HepG2 (cell line): Measurements from ENCODE around the gene SULT2A1. TPM values are rescaled to one million over a fixed set of nuclear protein-coding genes. Genes with fewer than 3 reads are reported as not detected.

Source experiments
- ATAC-seq: fragments of 200-7000 bp; cut with Tn5 transposase; 3 replicates; pipeline ENCODE4 v1.9.1; 2020; ENCODE audit warnings: mild to moderate bottlenecking, moderate library complexity
- BruUV-seq: library from RNA; stranded (reverse); fragments of 400-500 nt; replicated peaks from 2 replicates; lab custom pipeline; 2021; lab: Mats Ljungman, UMichigan
- CTCF ChIA-PET: fragments of 300-600 bp; formaldehyde crosslinking; extraction: SDS; loops from one replicate; lab custom pipeline; 2021; ENCODE audit warnings: low total read pairs, inconsistent platforms, low intra/inter-chr PET ratio; lab: Yijun Ruan, JAX
- POLR2A ChIA-PET: fragments of 350-600 bp; sonication (Branson Sonifier 250); formaldehyde crosslinking; loops from one replicate; lab custom pipeline; 2020; ENCODE audit warnings: antibody characterized with exemption, inconsistent platforms; lab: Yijun Ruan, JAX
- DNase-seq: peaks from one replicate; pipeline ENCODE4 v3.0.0-alpha.2; 2015; ENCODE audit warnings: low spot score
- FAIRE-seq: peaks from 3 replicates; lab custom pipeline; 2011; peaks lifted over from hg19 to GRCh38; lab: Jason Lieb, UNC
- H2AFZ ChIP-seq: one replicate; pipeline ENCODE4 v1.6.1; 2011; ENCODE audit warnings: low read length, inconsistent platforms
- H3K27ac ChIP-seq: fragments of 300-600 bp; 3 replicates; pipeline ENCODE4 v1.8.0; 2011; ENCODE audit warnings: mixed run types, mild to moderate bottlenecking, mixed read lengths, low read length, inconsistent platforms; ENCODE audit not compliant: insufficient read depth; ENCODE audit errors: extremely low read length
- H3K27me3 ChIP-seq, 2 experiments: fragments of 200-600 bp in 1 of 2; 2 replicates in 1 of 2; 3 replicates in 1 of 2; pipeline versions ENCODE4 v1.6.0 to v1.8.0; 2011; ENCODE audit warnings: low read length in 2 of 2, mild to moderate bottlenecking in 2 of 2, moderate library complexity in 2 of 2, inconsistent platforms in 1 of 2; ENCODE audit not compliant: insufficient read depth in 2 of 2, control insufficient read depth in 1 of 2
- H3K36me3 ChIP-seq, 2 experiments: fragments of 200-600 bp in 1 of 2; replicated peaks in 1 of 2; 2 replicates in 1 of 2; 3 replicates in 1 of 2; pipeline versions ENCODE4 v1.5.1 to v1.8.0; 2011; ENCODE audit warnings: low read length in 2 of 2, inconsistent platforms in 1 of 2; ENCODE audit not compliant: insufficient read depth in 2 of 2, control insufficient read depth in 1 of 2
- H3K4me1 ChIP-seq: 2 replicates; pipeline ENCODE4 v1.5.1; 2012; ENCODE audit warnings: low read length, inconsistent platforms; ENCODE audit not compliant: insufficient read depth
- H3K4me2 ChIP-seq: 2 replicates; pipeline ENCODE4 v1.6.0; 2011; ENCODE audit warnings: low read depth, low read length, inconsistent platforms
- H3K4me3 ChIP-seq, 3 experiments: fragments of 200-600 bp in 1 of 3; sonication (generic), shearing (Covaris generic) in 1 of 3; replicated peaks in 1 of 3; 2 replicates each; pipeline ENCODE4 v1.5.1; 2011 to 2016; ENCODE audit warnings: low read length in 3 of 3, inconsistent platforms in 2 of 3, low read depth in 2 of 3, mild to moderate bottlenecking in 2 of 3, control low read depth in 1 of 3, mixed read lengths in 1 of 3; ENCODE audit not compliant: insufficient read depth in 1 of 3
- H3K79me2 ChIP-seq: one replicate; pipeline ENCODE4 v1.6.1; 2011; ENCODE audit warnings: low read length, inconsistent platforms; ENCODE audit not compliant: insufficient read depth
- H3K9ac ChIP-seq: 2 replicates; pipeline ENCODE4 v1.6.0; 2011; ENCODE audit warnings: mild to moderate bottlenecking, low read depth, low read length, inconsistent platforms; ENCODE audit not compliant: insufficient read depth
- H3K9me3 ChIP-seq: 2 replicates; pipeline ENCODE4 v1.5.1; 2012; ENCODE audit warnings: mild to moderate bottlenecking, low read length
- H4K20me1 ChIP-seq: 2 replicates; pipeline ENCODE4 v1.6.0; 2011; ENCODE audit warnings: inconsistent platforms, mild to moderate bottlenecking, low read length, moderate library complexity; ENCODE audit not compliant: insufficient read depth
- GATAD1 ChIP-seq: IDR thresholded peaks from 2 replicates; pipeline ENCODE4 v1.6.1; 2016; ENCODE audit warnings: missing genetic modification reagents, missing compliant biosample characterization
- ZNF121 ChIP-seq: sonication (generic); formaldehyde crosslinking; IDR thresholded peaks from 2 replicates; pipeline ENCODE4 v1.5.0; 2020; ENCODE audit warnings: mild to moderate bottlenecking, missing genetic modification reagents
- ZNF773 ChIP-seq: sonication (generic); formaldehyde crosslinking; IDR thresholded peaks from 2 replicates; pipeline ENCODE4 v1.4.0; 2020; ENCODE audit warnings: missing genetic modification reagents, borderline replicate concordance
- WGBS: methylation state at CpG from one replicate; pipeline ENCODE4 v1.1.6; 2017; ENCODE audit warnings: low lambda C conversion rate; 5-methylcytosine and 5-hydroxymethylcytosine counted together
- in situ Hi-C: cut with HindIII; loops from 2 replicates; pipeline ENCODE4 v1.10.0; 2017; ENCODE audit warnings: low pct_unique_long_range_greater_than_20kb; ENCODE audit not compliant: extremely low pct_ligation_motif_present
- intact Hi-C: fragments of 100-400 bp; cut with micrococcal nuclease; formaldehyde crosslinking; loops from one replicate; pipeline ENCODE4 v1.10.0; 2022; ENCODE audit not compliant: unreplicated experiment
- polyA plus RNA-seq, 8 experiments: library from polyadenylated mRNA; depleted of rRNA in 3 of 8; stranded (reverse) in 7 of 8; unstranded in 1 of 8; fragments of >200 nt; fragmentation: Illumina TruSeq in 4 of 8; extraction: Trizol in 4 of 8; gene quantifications; 2 replicates each; pipeline versions ENCODE4 v1.2.1 to v1.2.3, GENCODE V29; 2011 to 2016; ENCODE audit warnings: low read depth in 4 of 8, missing spikeins in 1 of 8, mixed read lengths in 1 of 8; ENCODE audit not compliant: insufficient read depth in 1 of 8
- total RNA-seq, 5 experiments: library from RNA; depleted of rRNA; stranded (reverse); fragments of >200 nt; fragmentation: Illumina TruSeq; extraction: Trizol; gene quantifications; 2 replicates each; pipeline ENCODE4 v1.2.3, GENCODE V29; 2016; ENCODE audit warnings: low read depth in 1 of 5
- TF ChIP-seq, protein P1 (sequence below): sonication (generic); formaldehyde crosslinking; IDR thresholded peaks from 2 replicates; pipeline ENCODE4 v1.4.0; 2020; ENCODE audit warnings: missing genetic modification reagents, borderline replicate concordance

The SULT2A1 gene
- total and polyA plus RNA-seq, 2 of the 13 experiments (the other 11 are each of a cell fraction or from before 2014, with no cell fraction given), result 137 to 193 TPM

DNA sequence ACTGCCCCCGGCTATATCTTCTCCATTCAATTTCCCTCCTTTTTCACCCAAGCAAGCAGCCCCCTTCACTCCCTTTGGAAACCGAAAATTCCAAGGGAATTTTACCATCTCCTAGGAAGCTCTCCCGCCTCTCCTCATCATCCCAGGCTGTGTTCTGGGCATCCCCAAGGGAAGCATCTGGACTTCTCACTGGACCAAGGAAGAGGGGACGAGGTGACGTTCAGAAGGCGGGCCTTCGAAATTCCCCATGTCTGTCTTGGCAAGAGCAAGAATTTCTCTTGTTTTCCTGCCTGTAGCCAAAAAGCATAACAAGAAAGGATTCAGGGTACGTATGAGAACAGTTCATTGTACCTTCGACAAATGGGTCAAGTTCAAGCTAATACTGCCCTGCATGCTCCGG lies 20.9 kb downstream of the SULT2A1 start:
- Histone ChIP-seq H2AFZ (no peak overlapping the region), H3K79me2 (no peaks in the 10 kb centered on the region), H3K9me3 (no peaks in the 10 kb centered on the region), H3K9ac (no peak overlapping the region), H3K36me3 (no peaks in the 10 kb centered on the region), H3K4me3 (no peak overlapping the region), H3K4me1 (peaks cover 19% of the 10 kb centered on the region), H4K20me1 (no peaks in the 10 kb centered on the region), H3K4me2 (no peak overlapping the region), H3K27me3 (0 out of 5 replicates have a peak, but pooled peaks cover 0 to 3% of the 10 kb centered on the region in 2 experiments), H3K27ac (no peak overlapping the region)
- no peak for DNase-seq
- no peak for ATAC-seq
- BruUV-seq, result no TSS peak
- no peak for TF ChIP-seq ZNF773 (CRISPR knock-in tag)
- TF ChIP-seq, protein P1, sequence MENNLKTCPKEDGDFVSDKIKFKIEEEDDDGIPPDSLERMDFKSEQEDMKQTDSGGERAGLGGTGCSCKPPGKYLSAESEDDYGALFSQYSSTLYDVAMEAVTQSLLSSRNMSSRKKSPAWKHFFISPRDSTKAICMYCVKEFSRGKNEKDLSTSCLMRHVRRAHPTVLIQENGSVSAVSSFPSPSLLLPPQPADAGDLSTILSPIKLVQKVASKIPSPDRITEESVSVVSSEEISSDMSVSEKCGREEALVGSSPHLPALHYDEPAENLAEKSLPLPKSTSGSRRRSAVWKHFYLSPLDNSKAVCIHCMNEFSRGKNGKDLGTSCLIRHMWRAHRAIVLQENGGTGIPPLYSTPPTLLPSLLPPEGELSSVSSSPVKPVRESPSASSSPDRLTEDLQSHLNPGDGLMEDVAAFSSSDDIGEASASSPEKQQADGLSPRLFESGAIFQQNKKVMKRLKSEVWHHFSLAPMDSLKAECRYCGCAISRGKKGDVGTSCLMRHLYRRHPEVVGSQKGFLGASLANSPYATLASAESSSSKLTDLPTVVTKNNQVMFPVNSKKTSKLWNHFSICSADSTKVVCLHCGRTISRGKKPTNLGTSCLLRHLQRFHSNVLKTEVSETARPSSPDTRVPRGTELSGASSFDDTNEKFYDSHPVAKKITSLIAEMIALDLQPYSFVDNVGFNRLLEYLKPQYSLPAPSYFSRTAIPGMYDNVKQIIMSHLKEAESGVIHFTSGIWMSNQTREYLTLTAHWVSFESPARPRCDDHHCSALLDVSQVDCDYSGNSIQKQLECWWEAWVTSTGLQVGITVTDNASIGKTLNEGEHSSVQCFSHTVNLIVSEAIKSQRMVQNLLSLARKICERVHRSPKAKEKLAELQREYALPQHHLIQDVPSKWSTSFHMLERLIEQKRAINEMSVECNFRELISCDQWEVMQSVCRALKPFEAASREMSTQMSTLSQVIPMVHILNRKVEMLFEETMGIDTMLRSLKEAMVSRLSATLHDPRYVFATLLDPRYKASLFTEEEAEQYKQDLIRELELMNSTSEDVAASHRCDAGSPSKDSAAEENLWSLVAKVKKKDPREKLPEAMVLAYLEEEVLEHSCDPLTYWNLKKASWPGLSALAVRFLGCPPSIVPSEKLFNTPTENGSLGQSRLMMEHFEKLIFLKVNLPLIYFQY (CRISPR knock-in tag), result no peak
- TF ChIP-seq GATAD1 (CRISPR knock-in tag), result no peak
- no peak for TF ChIP-seq ZNF121 (CRISPR knock-in tag)
- FAIRE-seq, result no peak
- ChIA-PET CTCF (no interaction called here), POLR2A (no interaction called here)
- WGBS, result 48% methylated on average over 9 of the region's 10 CpGs
- intact Hi-C loops, result no loop called here
- in situ Hi-C loops, result no loop called here
